Neuronal stem cell (in vitro differentiated cells): ENCODE data around the gene PBLD.
A peak's percentile ranks its signal among the peaks of the same experiment; 100 is the strongest.

Experiments
- DNase-seq: peaks from one replicate; pipeline ENCODE4 v3.0.0-alpha.2; 2013; ENCODE audit warnings: low spot score
- H2AFZ ChIP-seq: one replicate; pipeline ENCODE4 v1.6.1; 2013; ENCODE audit warnings: mild to moderate bottlenecking, low read length, inconsistent platforms
- H2AK5ac ChIP-seq: 2 replicates; pipeline ENCODE4 v1.6.1; 2013; ENCODE audit warnings: low read depth, mild to moderate bottlenecking, inconsistent platforms, low read length, moderate library complexity, mixed read lengths
- H2BK120ac ChIP-seq: 2 replicates; pipeline ENCODE4 v1.6.1; 2013; ENCODE audit warnings: low read depth, mild to moderate bottlenecking, inconsistent platforms, low read length, moderate library complexity, mixed read lengths
- H2BK12ac ChIP-seq: one replicate; pipeline ENCODE4 v1.6.1; 2013; ENCODE audit warnings: low read length, inconsistent platforms
- H2BK15ac ChIP-seq: 2 replicates; pipeline ENCODE4 v1.6.1; 2013; ENCODE audit warnings: mild to moderate bottlenecking, low read length, inconsistent platforms, mixed read lengths
- H2BK5ac ChIP-seq: one replicate; pipeline ENCODE4 v1.6.1; 2013; ENCODE audit warnings: inconsistent platforms, mild to moderate bottlenecking, low read length, moderate library complexity
- H3K14ac ChIP-seq: one replicate; pipeline ENCODE4 v1.6.1; 2013; ENCODE audit warnings: low read length, inconsistent platforms
- H3K18ac ChIP-seq: 2 replicates; pipeline ENCODE4 v1.6.1; 2013; ENCODE audit warnings: low read length, inconsistent platforms
- H3K23ac ChIP-seq: 2 replicates; pipeline ENCODE4 v1.6.1; 2013; ENCODE audit warnings: low read depth, mild to moderate bottlenecking, mixed read lengths, low read length, inconsistent platforms; ENCODE audit not compliant: poor library complexity
- H3K27ac ChIP-seq: replicated peaks from 3 replicates; pipeline ENCODE4 v1.5.1; 2013; ENCODE audit warnings: low read length, inconsistent platforms
- H3K27me3 ChIP-seq, 3 experiments: 2 replicates each; pipeline ENCODE4 v1.6.1; 2013; ENCODE audit warnings: low read length in 3 of 3, mild to moderate bottlenecking in 2 of 3, inconsistent platforms in 1 of 3, low read depth in 1 of 3, mixed read lengths in 1 of 3, moderate library complexity in 1 of 3; ENCODE audit not compliant: control insufficient read depth in 3 of 3, insufficient read depth in 3 of 3
- H3K36me3 ChIP-seq, 2 donors: replicated peaks in 1 of 2; 2 replicates each; pipeline ENCODE4 v1.6.1; 2013; ENCODE audit warnings: low read length in 2 of 2; ENCODE audit not compliant: control insufficient read depth in 2 of 2, insufficient read depth in 2 of 2
- H3K4ac ChIP-seq: 2 replicates; pipeline ENCODE4 v1.6.1; 2013; ENCODE audit warnings: inconsistent platforms, mild to moderate bottlenecking, low read length, moderate library complexity
- H3K4me1 ChIP-seq, 2 donors: 1 replicate in 1 of 2; 2 replicates in 1 of 2; pipeline ENCODE4 v1.6.1; 2013; ENCODE audit warnings: low read length in 2 of 2, low read depth in 1 of 2; ENCODE audit not compliant: control insufficient read depth in 2 of 2, insufficient read depth in 1 of 2
- H3K4me2 ChIP-seq: one replicate; pipeline ENCODE4 v1.6.1; 2013; ENCODE audit warnings: mild to moderate bottlenecking, low read length, inconsistent platforms; ENCODE audit not compliant: insufficient read depth, poor library complexity, severe bottlenecking
- H3K4me3 ChIP-seq, 2 donors: 2 replicates each; pipeline ENCODE4 v1.5.1; 2013; ENCODE audit warnings: low read length in 2 of 2, mild to moderate bottlenecking in 2 of 2, inconsistent platforms in 1 of 2, moderate library complexity in 1 of 2
- H3K79me1 ChIP-seq: one replicate; pipeline ENCODE4 v1.6.1; 2013; ENCODE audit warnings: low read depth, mild to moderate bottlenecking, inconsistent platforms, low read length, moderate library complexity
- H3K9ac ChIP-seq: one replicate; pipeline ENCODE4 v1.6.1; 2013; ENCODE audit warnings: mild to moderate bottlenecking, low read depth, low read length, inconsistent platforms; ENCODE audit not compliant: poor library complexity
- H3K9me3 ChIP-seq, 2 donors: replicated peaks in 1 of 2; 2 replicates each; pipeline versions ENCODE3 to v1.6.1; 2013; ENCODE audit warnings: low read length in 2 of 2, mild to moderate bottlenecking in 2 of 2, inconsistent platforms in 1 of 2, low read depth in 1 of 2, mixed read lengths in 1 of 2, moderate library complexity in 1 of 2; ENCODE audit not compliant: control insufficient read depth in 2 of 2, insufficient read depth in 1 of 2
- H4K8ac ChIP-seq: one replicate; pipeline ENCODE4 v1.6.1; 2013; ENCODE audit warnings: low read depth, mild to moderate bottlenecking, inconsistent platforms, low read length, moderate library complexity
- H4K91ac ChIP-seq: one replicate; pipeline ENCODE4 v1.6.1; 2013; ENCODE audit warnings: low read length, low read depth, mild to moderate bottlenecking, inconsistent platforms; ENCODE audit not compliant: poor library complexity
- WGBS, 2 donors: extraction: QIAGEN DNeasy Blood & Tissue Kit; methylation state at CpG; one replicate each; pipeline ENCODE4 v1.1.7; 2013; ENCODE audit warnings: missing lambda C conversion rate in 2 of 2, mixed read lengths in 1 of 2; ENCODE audit not compliant: insufficient read length in 2 of 2, insufficient replicate concordance in 1 of 2; ENCODE audit errors: extremely low coverage in 2 of 2; 5-methylcytosine and 5-hydroxymethylcytosine counted together

The PBLD gene

GRCh38 chr10:68296843-68297663, 35.7 kb downstream of the PBLD start:
- Histone ChIP-seq H3K4me3 (no peak overlapping the region), H4K91ac (no peak overlapping the region), H2AFZ (peak overlapping the region; percentile 24), H2BK12ac (no peak overlapping the region), H3K4me1 (peaks cover 0 to 1% of the 10 kb centered on the region in 2 donors), H3K27ac (no peak overlapping the region), H3K4me2 (no peak overlapping the region), H3K23ac (no peak overlapping the region), H2BK120ac (no peak overlapping the region), H3K9me3 (no peaks in the 10 kb centered on the region), H4K8ac (no peak overlapping the region), H3K18ac (no peak overlapping the region), H3K79me1 (no peaks in the 10 kb centered on the region), H3K14ac (no peak overlapping the region), H3K4ac (no peak overlapping the region), H2BK5ac (no peak overlapping the region), H2AK5ac (no peak overlapping the region), H2BK15ac (no peak overlapping the region), H3K9ac (no peak overlapping the region), H3K36me3 (no peaks in the 10 kb centered on the region), H3K27me3 (no peaks in the 10 kb centered on the region)
- DNase-seq, result no peak
- no CpG with 5 or more reads among the region's 9 CpGs for WGBS, 2 donors

GRCh38 chr10:68290736-68291135, 42.0 kb downstream of the PBLD start:
- Histone ChIP-seq H3K27ac (no peak overlapping the region), H3K4ac (no peak overlapping the region), H3K27me3 (no peaks in the 10 kb centered on the region), H2AFZ (no peak overlapping the region), H4K91ac (no peak overlapping the region), H2BK12ac (no peak overlapping the region), H3K18ac (no peak overlapping the region), H2BK120ac (no peak overlapping the region), H2BK5ac (no peak overlapping the region), H3K79me1 (no peaks in the 10 kb centered on the region), H2AK5ac (no peak overlapping the region), H3K4me2 (no peak overlapping the region), H3K23ac (no peak overlapping the region), H3K4me3 (no peak overlapping the region), H4K8ac (no peak overlapping the region), H3K36me3 (peaks cover 0 to 1% of the 10 kb centered on the region in 2 donors), H3K9ac (no peak overlapping the region), H3K9me3 (no peaks in the 10 kb centered on the region), H2BK15ac (no peak overlapping the region), H3K14ac (no peak overlapping the region), H3K4me1 (no peaks in the 10 kb centered on the region)
- no peak for DNase-seq

DNA sequence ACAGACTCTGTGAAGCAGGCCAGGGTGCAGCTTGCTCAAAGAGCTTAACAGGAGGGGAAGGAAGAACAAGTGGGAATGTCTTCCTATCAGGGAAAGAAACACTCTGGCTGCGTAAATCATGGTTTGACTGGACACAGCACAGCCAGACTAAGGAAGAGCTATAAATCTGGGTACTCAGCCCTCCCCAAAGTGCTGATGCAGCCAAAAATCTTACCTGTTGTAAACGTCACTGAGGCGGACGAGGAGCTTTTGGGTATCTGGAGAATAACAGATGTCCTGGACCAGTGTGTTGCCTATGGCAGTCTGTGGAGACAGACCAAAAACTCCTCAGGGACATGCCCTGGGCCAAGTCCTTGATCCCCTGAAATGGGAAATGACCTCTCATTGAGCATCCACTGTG, 44.0 kb downstream of the PBLD start:
- Histone ChIP-seq H3K23ac (no peak overlapping the region), H3K4me2 (no peak overlapping the region), H3K9me3 (no peaks in the 10 kb centered on the region), H3K18ac (no peak overlapping the region), H3K27ac (no peak overlapping the region), H2AFZ (no peak overlapping the region), H3K4me1 (peaks cover 9 to 12% of the 10 kb centered on the region in 2 donors), H4K91ac (no peak overlapping the region), H3K36me3 (peaks cover 0 to 1% of the 10 kb centered on the region in 2 donors), H2BK120ac (no peak overlapping the region), H2BK5ac (no peak overlapping the region), H3K4ac (no peak overlapping the region), H3K9ac (no peak overlapping the region), H2BK15ac (no peak overlapping the region), H3K4me3 (no peak overlapping the region), H3K27me3 (no peaks in the 10 kb centered on the region), H3K14ac (no peak overlapping the region), H4K8ac (no peak overlapping the region), H2BK12ac (no peak overlapping the region), H3K79me1 (no peaks in the 10 kb centered on the region), H2AK5ac (no peak overlapping the region)
- WGBS, 2 donors, result no CpG with 5 or more reads among the region's 4 CpGs
- no peak for DNase-seq

GRCh38 chr10:68284062-68285001, 48.4 kb downstream of the PBLD start:
- no peak overlapping the region for H3K18ac ChIP-seq
- no peak overlapping the region for H2BK5ac ChIP-seq
- H3K79me1 ChIP-seq, result no peaks in the 10 kb centered on the region
- no peak overlapping the region for H2BK120ac ChIP-seq
- no peaks in the 10 kb centered on the region for H3K9me3 ChIP-seq
- no CpG with 5 or more reads among the region's 9 CpGs for WGBS, 2 donors
- H4K91ac ChIP-seq, result no peak overlapping the region
- no peak overlapping the region for H3K14ac ChIP-seq
- peaks cover 9 to 12% of the 10 kb centered on the region in 2 donors for H3K4me1 ChIP-seq
- no peak overlapping the region for H4K8ac ChIP-seq
- no peak overlapping the region for H3K9ac ChIP-seq
- H2BK12ac ChIP-seq, result no peak overlapping the region
- H3K27me3 ChIP-seq, result no peaks in the 10 kb centered on the region
- H3K4me2 ChIP-seq, result no peak overlapping the region
- peak overlapping the region; percentile 83 for H2AFZ ChIP-seq
- no peak overlapping the region for H3K4ac ChIP-seq
- H3K36me3 ChIP-seq, result peaks cover 0 to 1% of the 10 kb centered on the region in 2 donors
- no peak for DNase-seq
- no peak overlapping the region for H2BK15ac ChIP-seq
- H3K23ac ChIP-seq, result no peak overlapping the region
- H2AK5ac ChIP-seq, result no peak overlapping the region
- H3K27ac ChIP-seq, result peak overlapping the region; percentile 23
- no peak overlapping the region for H3K4me3 ChIP-seq
